Stomach (tissue), 4 donors: Measurements from ENCODE around the gene NAV2.

Source experiments
- CTCF ChIP-seq, 7 experiments: fragments of 450-650 bp in 4 of 7; fragments of 200-600 bp in 3 of 7; sonication (generic) in 3 of 7; IDR thresholded peaks; one replicate each; pipeline ENCODE4 v1.5.1; 2016 to 2019; ENCODE audit warnings: antibody characterized with exemption in 7 of 7, control low read depth in 2 of 7, mild to moderate bottlenecking in 1 of 7
- EP300 ChIP-seq: sonication (generic); formaldehyde crosslinking; IDR thresholded peaks from one replicate; pipeline ENCODE4 v1.6.1; 2017; ENCODE audit warnings: antibody characterized with exemption

- no peak for TF ChIP-seq CTCF (IDR thresholded peaks at IDR 0.05)
- no peak for TF ChIP-seq EP300
Measured at GRCh38 chr11:19772480-19772879, 59.8 kb downstream of the NAV2 start.
